Spleen (tissue), 11 donors: ENCODE data around the gene CWC25. TPM values are rescaled to one million over a fixed set of nuclear protein-coding genes. Genes with fewer than 3 reads are reported as not detected.

Experiments used
- DNase-seq: peaks from one replicate; pipeline ENCODE4 v3.0.0-alpha.2; 2020
- H3K27ac ChIP-seq, 8 donors: fragments of 200-600 bp; sonication (generic) in 7 of 8; 1 replicate in 4 of 8; 2 replicates in 4 of 8; pipeline versions ENCODE4 v1.5.0 to v1.8.0; 2016 to 2021; ENCODE audit warnings: inconsistent platforms in 4 of 8, mild to moderate bottlenecking in 4 of 8, moderate library complexity in 1 of 8
- H3K27me3 ChIP-seq, 7 donors: fragments of 200-600 bp; sonication (generic) in 6 of 7; replicated peaks in 1 of 7; 1 replicate in 4 of 7; 2 replicates in 3 of 7; pipeline versions ENCODE4 v1.5.0 to v1.8.0; 2016 to 2021; ENCODE audit warnings: inconsistent platforms in 3 of 7, mild to moderate bottlenecking in 1 of 7
- H3K36me3 ChIP-seq, 6 donors: fragments of 200-600 bp; sonication (generic) in 5 of 6; 1 replicate in 4 of 6; 2 replicates in 2 of 6; pipeline versions ENCODE4 v1.5.0 to v1.8.0; 2016 to 2021; ENCODE audit warnings: inconsistent platforms in 2 of 6
- H3K4me1 ChIP-seq, 6 donors: fragments of 200-600 bp; sonication (generic) in 5 of 6; 1 replicate in 3 of 6; 2 replicates in 3 of 6; pipeline versions ENCODE4 v1.5.0 to v1.8.0; 2016 to 2021; ENCODE audit warnings: inconsistent platforms in 3 of 6
- H3K4me3 ChIP-seq, 8 donors: fragments of 200-600 bp; sonication (generic) in 7 of 8; 1 replicate in 4 of 8; 2 replicates in 4 of 8; pipeline versions ENCODE4 v1.5.0 to v1.8.0; 2016 to 2021; ENCODE audit warnings: inconsistent platforms in 4 of 8, mild to moderate bottlenecking in 4 of 8, moderate library complexity in 2 of 8
- H3K9me3 ChIP-seq, 8 donors: fragments of 200-600 bp; sonication (generic) in 7 of 8; 1 replicate in 4 of 8; 2 replicates in 4 of 8; pipeline versions ENCODE4 v1.5.0 to v1.8.0; 2016 to 2021; ENCODE audit warnings: inconsistent platforms in 4 of 8
- POLR2A ChIP-seq, 3 donors: fragments of 450-650 bp; IDR thresholded peaks; one replicate each; pipeline ENCODE4 v1.5.1; 2017; ENCODE audit warnings: antibody characterized with exemption in 3 of 3, mild to moderate bottlenecking in 1 of 3
- POLR2AphosphoS5 ChIP-seq, 3 donors: sonication (generic); formaldehyde crosslinking; IDR thresholded peaks; one replicate each; pipeline ENCODE4 v1.5.1; 2017; ENCODE audit warnings: antibody characterized with exemption in 3 of 3
- WGBS, 5 donors: extraction: QIAGEN DNeasy Blood & Tissue Kit in 3 of 5; methylation state at CpG; one replicate each; pipeline versions ENCODE4 v1.1.5 to v1.1.7; 2013 to 2018; 5-methylcytosine and 5-hydroxymethylcytosine counted together
- intact Hi-C: fragments of 100-400 bp; cut with DNase I; formaldehyde crosslinking; loops from one replicate; pipeline ENCODE4 v1.15.0; 2023; ENCODE audit warnings: low total_unique reads
- polyA plus RNA-seq, 3 donors: library from polyadenylated mRNA; stranded (reverse); fragments of 200-250 nt; gene quantifications; one replicate each; pipeline ENCODE4 v1.2.1, GENCODE V29; 2013
- total RNA-seq, 7 donors: library from RNA; depleted of rRNA in 3 of 7; stranded (reverse); fragments of >200 nt in 3 of 7; fragmentation: NEBNext Ultra II Directional in 4 of 7; extraction: Animal tissue kit (Norgen Biotek cat#: 25700) in 4 of 7; gene quantifications; one replicate each; pipeline versions ENCODE4 v1.1.0 to v1.2.1, GENCODE V29; 2016 to 2021
- TF ChIP-seq, protein P1 (sequence below), 11 experiments: fragments of 200-600 bp in 7 of 11; fragments of 450-650 bp in 4 of 11; sonication (generic) in 4 of 11; IDR thresholded peaks in 8 of 11; conservative IDR thresholded peaks in 3 of 11; 1 replicate in 7 of 11; 2 replicates in 4 of 11; pipeline versions ENCODE4 v1.4.0 to v1.8.0; 2016 to 2021; ENCODE audit warnings: antibody characterized with exemption in 11 of 11, inconsistent platforms in 4 of 11, mild to moderate bottlenecking in 1 of 11
- donor health status: healthy with polysubstance abuse.
- donor health status: DM: no; HTN: no; CAD: no; lungs with moderate emphysema.
- donor health status: DM: no; HTN: no; CAD: no.
- donor health status: Bipolar disorder and iron deficiency.
- donor health status: healthy.
- donor health status: DM: no; HTN: no; CAD: no.
- donor health status: DM: yes; HTN: yes; CAD: no.

Gene CWC25
- total and polyA plus RNA-seq, 10 donors, result 14.7 to 32.8 (median 26.9) TPM

DNA sequence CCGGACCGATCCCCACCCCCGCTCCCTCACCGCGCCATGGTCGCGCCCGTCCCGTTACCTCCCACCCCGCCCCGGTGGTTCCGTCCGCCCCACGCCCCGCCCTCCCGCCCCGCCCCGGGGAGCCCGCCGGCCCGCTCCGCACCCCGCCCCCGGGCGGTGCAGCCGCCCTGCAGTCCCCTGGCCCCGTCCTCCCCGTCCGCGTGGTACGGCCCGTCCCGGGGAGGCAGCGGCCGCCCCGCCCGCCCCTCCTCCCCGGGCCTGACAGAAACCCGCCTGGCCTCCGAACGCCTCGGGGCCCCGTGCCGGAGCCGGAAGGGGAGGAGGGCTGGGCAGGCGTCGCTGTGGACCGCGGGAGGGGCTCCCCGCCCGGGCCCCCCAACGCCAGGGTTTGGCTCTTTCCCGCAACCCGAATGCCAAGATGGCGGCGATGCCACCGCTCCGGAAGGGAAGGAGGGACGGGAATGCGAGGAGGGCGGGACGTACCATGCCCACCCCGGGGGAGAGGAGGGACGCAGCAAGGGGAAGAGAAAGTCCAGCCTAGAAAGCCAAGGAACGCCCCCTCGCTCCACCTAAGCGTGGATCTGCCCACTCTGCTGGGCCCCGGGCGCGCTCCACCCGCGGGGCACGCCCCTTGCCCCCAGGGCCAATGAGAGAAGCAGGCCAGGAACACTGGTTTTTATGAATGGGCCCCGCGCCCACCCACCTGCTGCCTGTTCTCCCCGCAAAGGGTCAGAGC lies 25.5 kb downstream of the CWC25 start, which contains the start of gene PIP4K2B:
Gene PIP4K2B, minus strand, starts transcription at position 56 of the 736 bp plus-strand sequence. CDS start 132 bp downstream, outside the sequence.
- Histone ChIP-seq H3K9me3 (no peaks in the 10 kb centered on the region), H3K27ac (peak within 1 kb of the TSS; percentile 96 to 100 (median 99)), H3K36me3 (peaks cover 0 to 55% (median 38%) of the 10 kb centered on the region in 6 donors), H3K4me1 (peaks cover 15 to 52% (median 39%) of the 10 kb centered on the region in 6 donors), H3K4me3 (peak within 1 kb of the TSS; percentile 86 to 96 (median 92)), H3K27me3 (no peaks in the 10 kb centered on the region)
- 0 to 1% (median 1%) methylated on average over 32 to 76 of the region's 76 CpGs for WGBS, 5 donors
- TF ChIP-seq POLR2AphosphoS5 (IDR thresholded peaks at IDR 0.05), result peak; percentile 91 to 94 (median 94)
- peak in 2 of 3 donors; percentile 36 to 50 for TF ChIP-seq POLR2A (IDR thresholded peaks at IDR 0.05)
- TF ChIP-seq, protein P1, sequence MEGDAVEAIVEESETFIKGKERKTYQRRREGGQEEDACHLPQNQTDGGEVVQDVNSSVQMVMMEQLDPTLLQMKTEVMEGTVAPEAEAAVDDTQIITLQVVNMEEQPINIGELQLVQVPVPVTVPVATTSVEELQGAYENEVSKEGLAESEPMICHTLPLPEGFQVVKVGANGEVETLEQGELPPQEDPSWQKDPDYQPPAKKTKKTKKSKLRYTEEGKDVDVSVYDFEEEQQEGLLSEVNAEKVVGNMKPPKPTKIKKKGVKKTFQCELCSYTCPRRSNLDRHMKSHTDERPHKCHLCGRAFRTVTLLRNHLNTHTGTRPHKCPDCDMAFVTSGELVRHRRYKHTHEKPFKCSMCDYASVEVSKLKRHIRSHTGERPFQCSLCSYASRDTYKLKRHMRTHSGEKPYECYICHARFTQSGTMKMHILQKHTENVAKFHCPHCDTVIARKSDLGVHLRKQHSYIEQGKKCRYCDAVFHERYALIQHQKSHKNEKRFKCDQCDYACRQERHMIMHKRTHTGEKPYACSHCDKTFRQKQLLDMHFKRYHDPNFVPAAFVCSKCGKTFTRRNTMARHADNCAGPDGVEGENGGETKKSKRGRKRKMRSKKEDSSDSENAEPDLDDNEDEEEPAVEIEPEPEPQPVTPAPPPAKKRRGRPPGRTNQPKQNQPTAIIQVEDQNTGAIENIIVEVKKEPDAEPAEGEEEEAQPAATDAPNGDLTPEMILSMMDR (IDR thresholded peaks at IDR 0.05 in 8 of 11, conservative IDR thresholded peaks at IDR 0.05 in 3 of 11), result peak in 2 of 11 experiments; percentile 4 to 18
- peak; percentile 97 for DNase-seq
- intact Hi-C loops, result no loop called here

DNA sequence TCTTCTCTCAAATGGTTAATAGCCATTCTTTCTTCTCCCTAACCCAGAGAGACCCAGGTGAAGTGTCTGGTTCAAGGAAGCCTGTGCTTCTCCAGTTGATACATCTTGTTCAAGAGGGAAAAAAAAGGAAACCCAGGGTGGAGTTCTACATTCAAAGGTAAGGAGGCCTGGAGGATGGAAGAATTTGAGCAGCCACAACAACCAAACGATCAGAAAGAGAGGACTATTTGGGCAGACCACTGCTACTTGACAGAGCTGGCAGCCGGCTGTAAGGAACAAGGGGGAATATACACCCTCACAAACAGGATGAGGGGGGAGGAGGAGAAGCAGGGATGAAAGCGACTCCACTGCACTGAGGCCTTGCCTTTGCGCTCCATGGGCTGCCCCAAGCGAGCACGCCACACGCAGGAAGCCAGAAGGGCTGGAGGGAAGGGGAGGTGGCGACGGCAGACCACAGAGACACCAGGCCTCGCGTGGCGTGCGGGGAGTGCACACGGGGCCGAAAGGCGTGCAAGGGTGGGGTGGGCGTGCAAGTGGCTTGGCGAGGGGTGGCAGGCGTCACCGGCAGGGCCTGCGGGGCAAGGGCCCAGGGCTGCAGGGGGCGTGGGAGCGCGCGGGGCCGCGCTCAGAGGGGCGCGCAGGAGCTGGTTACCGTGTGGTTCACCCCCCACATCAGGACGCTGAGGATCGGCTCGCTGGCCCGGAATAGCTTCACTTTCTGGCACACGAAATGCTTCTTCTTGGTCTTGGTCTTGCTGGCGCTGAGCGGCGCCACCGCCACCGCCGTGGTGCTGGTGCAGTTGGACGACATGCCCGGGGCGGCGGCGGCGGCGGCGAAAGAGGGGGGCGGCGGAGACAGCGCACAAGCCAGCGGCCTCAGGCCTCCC lies 26.3 kb downstream of the CWC25 start:
- Histone ChIP-seq H3K27ac (peak overlapping the region; percentile 96 to 100 (median 99)), H3K4me1 (peaks cover 15 to 60% (median 40%) of the 10 kb centered on the region in 6 donors), H3K4me3 (peak overlapping the region; percentile 86 to 96 (median 92)), H3K36me3 (peaks cover 0 to 51% (median 30%) of the 10 kb centered on the region in 6 donors), H3K27me3 (no peaks in the 10 kb centered on the region), H3K9me3 (no peaks in the 10 kb centered on the region)
- 0 to 2% (median 0%) methylated on average over 7 to 53 of the region's 53 CpGs for WGBS, 5 donors
- peak; percentile 91 for DNase-seq
- intact Hi-C loops, result no loop called here
- no peak for TF ChIP-seq POLR2A (IDR thresholded peaks at IDR 0.05)
- TF ChIP-seq POLR2AphosphoS5 (IDR thresholded peaks at IDR 0.05), result peak; percentile 55 to 82 (median 82)
- TF ChIP-seq, protein P1 (IDR thresholded peaks at IDR 0.05 in 8 of 11, conservative IDR thresholded peaks at IDR 0.05 in 3 of 11), result no peak

DNA sequence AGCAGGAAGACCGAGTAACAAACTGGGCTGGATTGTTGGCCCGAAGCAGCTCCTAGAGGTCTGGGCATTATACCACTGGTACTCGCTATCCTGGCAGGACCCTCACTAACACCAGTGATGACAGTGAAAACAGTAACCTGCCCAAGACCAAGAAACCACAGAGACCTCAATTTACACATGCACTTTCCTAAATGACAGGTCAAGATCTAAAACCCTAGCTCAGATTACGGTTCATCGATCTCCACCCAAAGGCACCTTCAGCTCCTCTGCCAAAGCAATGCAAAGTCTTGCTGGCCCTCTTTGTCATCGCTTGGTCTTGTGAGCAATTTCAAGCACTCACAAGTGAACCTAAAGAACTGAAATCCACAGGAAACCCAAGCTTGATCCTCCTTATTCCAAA lies 27.3 kb downstream of the CWC25 start:
- H3K27ac ChIP-seq, result peak overlapping the region in 7 of 8 donors; percentile 97 to 100 (median 99)
- TF ChIP-seq POLR2AphosphoS5 (IDR thresholded peaks at IDR 0.05), result no peak
- TF ChIP-seq, protein P1 (IDR thresholded peaks at IDR 0.05 in 8 of 11, conservative IDR thresholded peaks at IDR 0.05 in 3 of 11), result no peak
- no peak for TF ChIP-seq POLR2A (IDR thresholded peaks at IDR 0.05)
- H3K27me3 ChIP-seq, result no peaks in the 10 kb centered on the region
- H3K4me3 ChIP-seq, result peak overlapping the region in 6 of 8 donors; percentile 86 to 96 (median 92)
- peaks cover 15 to 68% (median 41%) of the 10 kb centered on the region in 6 donors for H3K4me1 ChIP-seq
- no peak for DNase-seq
- intact Hi-C loops, result no loop called here
- H3K36me3 ChIP-seq, result peaks cover 0 to 51% (median 20%) of the 10 kb centered on the region in 6 donors
- H3K9me3 ChIP-seq, result no peaks in the 10 kb centered on the region
- WGBS, 5 donors, result 76 to 91% (median 79%) methylated on average over 6 of the region's 6 CpGs
